ENCODE results near the gene MTCL1.

MTCL1 gene

DNA sequence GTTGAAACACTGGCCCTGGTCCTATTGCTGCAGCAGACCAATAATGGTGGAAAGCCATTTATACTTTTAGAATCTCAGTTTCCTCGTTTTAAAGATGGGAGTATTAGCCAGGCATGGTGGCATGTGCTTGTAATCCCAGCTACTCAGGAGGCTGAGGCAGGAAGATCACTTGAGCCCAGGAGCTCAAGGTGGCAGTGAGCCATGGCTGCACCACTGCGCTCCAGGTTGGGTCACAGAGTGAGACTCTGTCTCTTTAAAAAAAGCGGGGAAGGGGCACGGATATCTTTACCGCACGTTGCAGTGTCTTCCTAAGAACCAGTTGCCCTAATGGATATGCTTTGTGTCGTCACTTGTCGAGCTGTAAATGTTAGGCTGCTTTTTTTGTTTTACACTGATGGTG is 8.3 kb downstream of the MTCL1 start:
- no peak for DNase-seq (ENCODE audit: low read depth, low spot score)

DNA sequence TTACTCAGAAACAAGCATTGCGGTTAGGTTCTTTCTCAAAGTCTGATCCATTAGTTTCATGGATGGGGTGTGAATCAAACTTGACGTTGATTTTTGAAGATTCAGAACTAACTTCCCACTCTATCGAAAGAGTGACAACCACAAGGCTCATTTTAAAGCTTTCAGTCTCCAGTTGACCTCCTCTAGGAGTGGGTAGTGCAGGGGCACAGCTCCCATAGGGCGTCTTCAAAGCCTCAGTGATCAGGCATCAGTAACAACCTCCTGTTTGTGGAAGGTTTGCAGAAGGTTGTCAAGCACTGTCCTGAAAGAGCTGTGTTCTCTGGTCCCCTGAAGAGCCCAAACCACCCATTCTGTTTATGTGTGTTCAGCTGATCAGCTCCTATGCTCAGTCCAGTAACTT is 10.2 kb downstream of the MTCL1 start:
- DNase-seq (ENCODE audit: low read depth, low spot score): no peak

GRCh38 chr18:8717011-8717770 is 11.8 kb downstream of the MTCL1 start:
- DNase-seq (ENCODE audit: low read depth, low spot score): no peak

GRCh38 chr18:8718401-8718913 is 13.1 kb downstream of the MTCL1 start:
- DNase-seq (ENCODE audit: low read depth, low spot score): no peak

- DNase-seq (ENCODE audit: low read depth, low spot score): no peak
Measured at GRCh38 chr18:8719192-8719591, 13.8 kb downstream of the MTCL1 start.

GRCh38 chr18:8720141-8720540 is 14.8 kb downstream of the MTCL1 start:
- DNase-seq (ENCODE audit: low read depth, low spot score): no peak

GRCh38 chr18:8721094-8721669 is 15.8 kb downstream of the MTCL1 start:
- DNase-seq (ENCODE audit: low read depth, low spot score): no peak

DNA sequence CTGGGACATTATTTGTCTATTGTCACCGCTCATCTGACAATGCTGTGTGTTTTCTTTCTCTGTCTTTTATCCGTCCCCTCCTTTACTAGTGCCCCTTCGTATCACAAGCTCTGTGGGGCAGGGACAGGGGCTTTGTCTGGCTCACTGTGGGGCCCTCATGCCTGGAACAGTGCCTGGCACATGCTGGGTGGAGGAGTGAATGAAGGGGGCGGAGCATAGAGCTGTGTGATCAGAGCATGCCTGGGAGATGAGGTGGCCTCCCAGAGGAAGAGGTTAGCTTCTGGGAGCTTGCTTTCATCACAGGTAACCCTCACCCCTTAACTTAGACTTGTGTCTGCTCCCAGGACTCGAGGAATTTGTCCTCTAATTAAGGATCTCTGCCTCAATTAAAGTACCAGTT is 16.4 kb downstream of the MTCL1 start:
- DNase-seq (ENCODE audit: low read depth, low spot score): peak; percentile 81

DNA sequence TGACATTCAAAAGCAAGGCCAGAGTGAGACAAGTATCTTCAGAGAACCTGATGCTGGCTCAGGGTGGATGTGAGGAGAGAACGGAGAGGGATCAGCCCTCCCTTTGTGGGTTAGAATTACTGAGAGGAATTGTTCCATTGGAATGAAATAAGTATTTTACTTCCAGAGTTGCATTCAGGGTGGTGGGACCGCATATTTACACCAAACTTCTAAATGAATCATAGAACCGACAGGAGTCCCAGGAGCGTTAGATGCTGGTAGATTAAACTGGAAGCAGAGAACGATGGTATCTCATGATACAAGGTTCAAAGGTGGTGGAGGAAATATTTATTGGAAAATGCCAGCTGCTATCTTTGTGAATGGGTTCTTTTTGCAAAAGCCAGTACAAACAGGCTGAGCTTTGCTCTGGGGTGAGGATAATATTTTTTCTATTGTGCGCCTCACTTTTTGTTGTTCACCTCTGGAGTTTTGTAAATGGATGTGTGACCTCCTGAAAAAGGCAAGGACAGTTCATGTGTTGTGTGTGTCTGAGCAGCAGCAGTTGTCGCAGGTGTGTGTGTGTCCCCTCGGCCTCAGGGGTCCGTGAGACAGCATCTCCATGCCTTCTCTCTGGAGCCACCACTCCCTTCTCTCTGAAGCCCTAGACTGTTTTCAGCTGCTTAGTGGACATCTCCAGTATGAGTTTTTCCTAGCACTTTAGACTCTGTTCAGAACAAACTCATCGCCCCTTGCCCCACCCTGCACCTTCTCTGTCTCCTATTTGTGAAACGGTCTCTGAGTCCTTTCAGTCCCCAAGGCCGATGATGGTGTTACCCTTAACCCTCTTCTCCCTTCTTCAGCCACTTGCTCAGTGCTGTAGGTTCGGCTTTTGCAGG is 17.8 kb downstream of the MTCL1 start:
- DNase-seq (ENCODE audit: low read depth, low spot score): no peak

DNA sequence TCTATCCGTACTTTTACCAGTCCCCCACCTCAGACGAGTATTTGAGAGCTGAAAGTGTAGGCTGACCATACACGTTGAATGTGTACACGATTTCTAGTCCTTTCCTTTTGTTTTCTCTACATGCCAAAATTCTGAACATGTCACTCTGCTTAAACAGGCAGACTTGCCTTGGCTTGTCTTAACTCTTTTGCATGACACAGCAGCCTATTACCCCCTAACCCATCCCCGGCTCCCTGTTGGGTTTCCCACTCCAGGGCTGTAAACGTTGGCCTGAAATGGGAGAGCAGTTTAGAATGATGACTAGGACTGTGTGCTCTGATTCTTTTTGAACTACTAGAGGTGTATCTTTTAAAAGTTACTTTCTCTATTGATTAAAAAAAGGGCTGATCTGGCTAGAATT is 19.1 kb downstream of the MTCL1 start:
- DNase-seq (ENCODE audit: low read depth, low spot score): no peak

- no peak for DNase-seq (ENCODE audit: low read depth, low spot score)
Measured at GRCh38 chr18:8726281-8726680, 20.9 kb downstream of the MTCL1 start.

DNA sequence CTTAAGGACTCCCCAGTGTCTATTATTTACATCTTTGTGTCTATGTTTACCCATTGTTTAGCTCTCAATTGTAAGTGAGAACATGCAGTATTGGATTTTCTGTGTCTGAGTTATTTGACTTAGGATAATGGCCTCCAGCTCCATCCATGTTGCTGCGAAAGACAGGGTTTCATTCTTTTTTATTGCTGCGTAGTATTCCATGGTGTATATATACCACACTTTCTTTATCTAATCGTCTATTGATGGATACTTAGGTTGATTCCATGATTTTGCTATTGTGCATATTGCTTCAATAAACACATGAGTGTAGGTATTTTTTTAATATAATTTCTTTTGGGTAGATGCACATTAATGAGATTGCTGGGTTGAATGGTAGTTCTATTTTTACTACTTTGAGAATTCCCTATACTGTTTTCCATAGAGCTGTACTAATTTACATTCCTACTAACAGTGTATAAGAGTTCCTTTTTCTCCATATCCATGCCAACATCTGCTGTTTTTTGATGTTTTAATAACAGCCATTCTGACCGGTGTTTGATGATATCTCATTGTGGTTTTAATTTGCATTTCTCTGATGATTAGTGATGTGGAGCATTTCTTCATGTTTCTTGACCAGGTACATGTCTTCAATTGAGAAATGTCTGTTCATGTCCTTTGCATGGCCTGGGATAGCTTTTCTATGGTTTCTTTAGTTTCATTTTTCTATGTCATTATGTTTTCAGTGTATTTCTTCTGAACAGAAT is 21.8 kb downstream of the MTCL1 start:
- no peak for DNase-seq (ENCODE audit: low read depth, low spot score)

GRCh38 chr18:8730080-8730827 is 24.9 kb downstream of the MTCL1 start:
- peak; percentile 93 for DNase-seq (ENCODE audit: low read depth, low spot score)

GRCh38 chr18:8732442-8733360 is 27.3 kb downstream of the MTCL1 start:
- no peak for DNase-seq (ENCODE audit: low read depth, low spot score)

DNA sequence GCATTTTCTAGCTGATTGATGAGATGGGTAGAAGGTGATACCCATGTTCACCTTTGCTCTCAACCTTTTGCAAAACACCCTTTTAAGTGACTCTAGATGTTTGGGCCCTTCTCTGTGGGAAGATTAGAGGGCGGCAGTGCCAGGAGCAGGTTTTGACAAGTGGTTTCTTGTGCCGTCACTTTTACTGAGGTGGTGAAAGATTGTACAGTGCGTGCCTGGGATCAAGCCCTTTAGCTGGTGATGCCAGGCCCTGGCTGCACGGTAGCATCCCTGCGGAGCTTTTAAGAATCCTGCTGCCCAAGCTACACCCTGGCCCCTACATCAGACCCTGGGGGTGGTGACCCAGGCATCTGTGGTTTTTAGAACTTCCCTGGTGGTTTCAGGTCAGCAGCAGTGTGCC is 29.1 kb downstream of the MTCL1 start:
- no peak for DNase-seq (ENCODE audit: low read depth, low spot score)

- DNase-seq (ENCODE audit: low read depth, low spot score): no peak
Measured at GRCh38 chr18:8735274-8735673, 29.9 kb downstream of the MTCL1 start.

GRCh38 chr18:8741117-8741516 is 35.8 kb downstream of the MTCL1 start:
- DNase-seq (ENCODE audit: low read depth, low spot score): no peak

DNA sequence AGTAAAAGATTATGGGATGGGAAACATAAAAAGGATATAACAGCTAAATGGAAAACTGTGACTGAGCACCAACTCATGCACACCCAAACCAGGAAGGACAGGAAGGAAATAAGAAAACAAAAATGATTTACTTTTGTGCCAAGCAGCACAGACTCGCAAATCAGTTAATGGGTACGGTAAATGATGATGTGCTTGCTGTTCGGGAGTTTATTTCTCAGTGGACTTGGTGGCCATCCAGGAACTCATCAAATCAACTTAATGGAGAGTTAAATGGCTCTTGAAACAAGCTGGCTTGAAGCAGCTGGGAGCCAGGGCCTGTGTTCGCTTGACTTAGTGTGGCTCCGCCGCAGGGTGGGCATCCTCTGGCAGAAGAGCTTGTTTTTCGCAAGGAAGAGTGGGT is 36.2 kb downstream of the MTCL1 start:
- no peak for DNase-seq (ENCODE audit: low read depth, low spot score)

DNA sequence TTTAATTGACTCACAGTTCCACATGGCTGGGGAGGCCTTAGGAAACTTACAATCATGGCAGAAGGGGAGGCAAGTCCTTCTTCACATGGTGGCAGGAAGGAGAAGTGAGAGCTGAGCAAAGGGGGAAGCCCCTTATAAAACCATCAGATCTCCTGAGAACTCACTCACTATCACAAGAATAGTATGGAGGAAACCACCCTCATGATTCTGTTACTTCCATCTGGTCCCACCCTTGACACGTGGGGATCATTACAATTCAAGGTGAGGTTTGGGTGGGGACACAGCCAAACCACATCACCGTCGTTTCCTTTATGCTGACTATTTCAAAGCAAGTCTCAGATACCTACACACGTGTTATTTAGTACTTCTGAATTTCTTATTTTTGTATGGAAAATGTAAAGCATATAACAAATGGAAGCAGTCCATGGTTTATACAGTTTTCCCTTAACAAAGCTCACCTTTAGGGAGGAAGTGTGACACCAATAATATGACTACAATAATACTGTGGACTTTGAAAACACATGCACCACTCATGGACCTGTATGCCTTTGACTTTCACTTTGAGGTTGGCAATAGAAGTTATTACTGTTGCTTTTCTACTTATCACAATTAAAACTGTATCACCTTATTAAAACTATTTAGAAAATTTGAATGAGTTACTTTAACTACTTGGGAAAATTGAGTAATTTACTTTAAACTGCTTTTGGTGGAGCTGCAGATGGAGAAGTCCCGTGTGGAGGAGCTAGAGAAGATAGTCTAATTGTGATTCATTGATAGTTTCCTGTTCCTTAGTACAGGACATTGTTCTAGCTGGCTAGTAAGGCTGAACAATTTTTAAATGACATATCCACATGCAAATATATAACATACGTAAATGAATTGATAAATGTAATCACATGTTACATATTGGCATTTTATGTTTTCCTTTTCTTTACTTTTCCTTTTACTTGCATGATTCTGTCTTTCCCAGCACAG is 37.3 kb downstream of the MTCL1 start:
- no peak for DNase-seq (ENCODE audit: low read depth, low spot score)
